Eye (tissue), 1 donor: ENCODE results near the gene ZNF184.

Source experiments
- DNase-seq: peaks from one replicate; pipeline ENCODE4 v3.0.0-alpha.2; 2015

The ZNF184 gene

GRCh38 chr6:27419363-27419762, 53.5 kb downstream of the ZNF184 start:
- no peak for DNase-seq

- no peak for DNase-seq
Observed at GRCh38 chr6:27415898-27416297, 57.0 kb downstream of the ZNF184 start.

- no peak for DNase-seq
Observed at GRCh38 chr6:27414996-27415395, 57.9 kb downstream of the ZNF184 start.

- no peak for DNase-seq
Observed at GRCh38 chr6:27414300-27414699, 58.6 kb downstream of the ZNF184 start.

DNA sequence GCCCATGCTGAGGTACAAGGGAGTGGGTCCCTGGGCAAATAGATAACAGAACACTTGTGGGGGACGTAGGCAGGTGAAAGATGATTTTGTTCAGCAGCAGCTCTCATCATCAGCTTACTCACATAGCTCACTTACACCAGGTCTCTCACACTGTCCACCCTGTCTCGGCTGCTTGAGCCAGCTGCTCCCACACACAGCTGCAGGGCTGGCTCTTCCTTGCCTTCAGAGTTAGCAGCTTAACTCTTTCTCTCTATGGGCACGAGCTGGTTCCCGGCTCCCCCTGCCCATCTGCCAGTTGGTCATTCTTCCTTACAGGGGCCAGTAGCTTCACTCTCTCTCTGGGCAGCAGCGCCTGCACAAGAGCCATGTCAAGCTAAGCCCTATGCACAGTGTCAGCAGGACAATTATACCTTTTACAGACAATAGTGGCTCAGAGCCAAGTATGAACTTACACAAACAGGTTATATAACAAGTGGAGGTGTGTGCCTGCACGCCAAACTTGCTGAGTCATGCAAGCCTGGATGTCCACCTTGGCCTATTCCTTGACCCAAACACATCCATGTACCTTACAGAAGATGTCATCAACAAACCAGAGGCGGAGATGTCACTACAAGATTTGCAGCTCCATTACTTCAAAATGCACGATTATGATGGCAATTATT, 65.6 kb downstream of the ZNF184 start:
- no peak for DNase-seq

GRCh38 chr6:27406085-27406484, 66.8 kb downstream of the ZNF184 start:
- no peak for DNase-seq

DNA sequence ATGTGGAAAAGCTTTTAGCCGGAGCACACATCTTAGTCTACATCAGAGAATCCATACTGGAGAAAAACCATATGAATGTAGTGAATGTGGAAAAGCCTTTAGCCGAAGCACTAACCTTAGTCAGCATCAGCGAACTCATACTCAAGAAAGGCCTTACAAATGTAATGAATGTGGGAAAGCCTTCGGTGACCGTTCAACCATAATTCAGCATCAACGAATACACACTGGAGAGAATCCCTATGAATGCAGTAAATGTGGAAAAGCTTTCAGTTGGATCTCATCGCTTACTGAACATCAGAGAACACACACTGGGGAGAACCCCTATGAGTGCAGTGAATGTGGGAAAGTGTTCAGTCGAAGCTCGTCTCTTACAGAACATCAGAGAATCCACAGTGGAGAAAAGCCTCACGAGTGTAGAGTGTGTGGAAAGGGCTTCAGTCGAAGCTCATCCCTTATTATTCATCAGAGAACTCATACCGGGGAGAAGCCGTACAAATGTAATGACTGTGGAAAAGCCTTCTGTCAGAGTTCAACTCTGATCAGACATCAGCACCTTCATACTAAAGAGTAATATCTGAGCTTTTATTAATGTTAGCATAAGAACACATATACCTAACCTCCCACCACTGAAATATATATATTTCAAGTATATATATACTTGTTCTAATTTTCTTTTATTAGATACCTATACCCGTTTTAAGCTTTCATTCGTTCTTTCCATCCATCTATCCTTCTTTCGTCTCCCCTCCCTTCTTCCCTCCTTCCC, 71.8 kb downstream of the ZNF184 start:
- no peak for DNase-seq
